Hepatocyte (in vitro differentiated cells): ENCODE measurements around the gene MRTFA.

Experiments
- CTCF ChIP-seq: fragments of 200-600 bp; sonication (generic); IDR thresholded peaks from 2 replicates; pipeline ENCODE4 v1.5.1; 2016; ENCODE audit warnings: antibody characterized with exemption, mild to moderate bottlenecking; ENCODE audit not compliant: poor library complexity
- EZH2 ChIP-seq: fragments of 200-600 bp; sonication (generic); IDR thresholded peaks from 2 replicates; pipeline ENCODE4 v1.6.1; 2016; ENCODE audit warnings: antibody characterized with exemption, mild to moderate bottlenecking, borderline replicate concordance

DNA sequence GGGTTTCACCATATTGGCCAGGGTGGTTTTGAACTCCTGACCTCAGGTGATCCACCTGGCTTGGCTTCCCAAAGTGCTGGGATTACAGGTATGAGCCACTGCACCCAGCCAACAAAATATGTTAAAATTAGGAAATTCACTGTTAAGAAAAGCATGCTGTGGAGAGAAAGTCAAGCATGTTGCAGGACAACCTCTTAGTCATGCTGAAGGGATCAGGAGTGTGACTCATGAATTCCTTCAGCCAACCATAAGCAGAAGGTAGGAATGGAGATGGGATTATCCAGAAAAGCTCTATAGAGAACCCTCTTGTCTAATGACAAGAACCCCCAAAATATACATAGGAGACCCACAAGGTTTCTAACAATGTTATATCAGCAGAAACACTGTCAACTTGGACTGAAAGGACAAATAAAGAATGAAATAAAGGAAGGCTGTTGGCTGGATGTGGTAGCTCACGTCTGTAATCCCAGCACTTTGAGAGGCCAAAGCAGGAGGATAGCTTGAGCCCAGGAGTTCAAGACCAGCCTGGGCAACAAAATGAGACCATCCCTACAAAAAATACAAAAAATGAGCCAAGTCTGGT lies 16.0 kb downstream of the MRTFA start:
- TF ChIP-seq EZH2 = no peak
- no peak for TF ChIP-seq CTCF
